CD4-positive, alpha-beta memory T cell (primary cell): ENCODE measurements around the gene IMMT. TPM values are rescaled to one million over a fixed set of nuclear protein-coding genes. Genes with fewer than 3 reads are reported as not detected.

Experiments
- CTCF ChIA-PET: fragments of 350-600 bp; sonication (Branson Sonifier 250); formaldehyde crosslinking; loops from one replicate; lab custom pipeline; 2021; ENCODE audit warnings: inconsistent platforms; ENCODE audit not compliant: partially characterized antibody; lab: Charles Lee
- POLR2A ChIA-PET: fragments of 350-600 bp; sonication (Branson Sonifier 250); formaldehyde crosslinking; loops from one replicate; lab custom pipeline; 2021; ENCODE audit not compliant: partially characterized antibody; lab: Charles Lee
- DNase-seq, 5 donors: peaks; one replicate each; pipeline versions ENCODE4 v3.0.0 to v3.0.0-alpha.2; 2020 to 2022; ENCODE audit warnings: mixed read lengths in 1 of 5
- H3K27ac ChIP-seq: one replicate; pipeline ENCODE4 v1.7.0; 2013; ENCODE audit warnings: low read depth, low read length
- H3K27me3 ChIP-seq: 2 replicates; pipeline ENCODE4 v1.7.0; 2013; ENCODE audit warnings: mild to moderate bottlenecking, low read length, moderate library complexity; ENCODE audit not compliant: insufficient read depth
- H3K36me3 ChIP-seq: 2 replicates; pipeline ENCODE4 v1.7.0; 2013; ENCODE audit warnings: mild to moderate bottlenecking, low read length, moderate library complexity; ENCODE audit not compliant: insufficient read depth
- H3K4me1 ChIP-seq: 2 replicates; pipeline ENCODE4 v1.7.0; 2013; ENCODE audit warnings: mild to moderate bottlenecking, low read length, moderate library complexity; ENCODE audit not compliant: insufficient read depth
- H3K4me3 ChIP-seq, 2 donors: one replicate each; pipeline ENCODE4 v1.7.0; 2013; ENCODE audit warnings: low read length in 2 of 2, mild to moderate bottlenecking in 1 of 2
- H3K9me3 ChIP-seq, 2 donors: one replicate each; pipeline ENCODE4 v1.7.0; 2013; ENCODE audit warnings: low read length in 2 of 2, control low read depth in 1 of 2; ENCODE audit not compliant: control insufficient read depth in 1 of 2
- H3K27ac Mint-ChIP-seq, 7 donors: one replicate each; pipeline ENCODE4 v1.8.0; 2020 to 2021; ENCODE audit warnings: mixed read lengths in 7 of 7, mild to moderate bottlenecking in 6 of 7, inconsistent platforms in 3 of 7, moderate library complexity in 3 of 7
- H3K27me3 Mint-ChIP-seq, 2 donors: one replicate each; pipeline ENCODE4 v1.8.0; 2020 to 2021; ENCODE audit warnings: mixed read lengths in 2 of 2
- H3K36me3 Mint-ChIP-seq, 2 donors: one replicate each; pipeline ENCODE4 v1.8.0; 2020 to 2021; ENCODE audit warnings: mixed read lengths in 2 of 2, inconsistent platforms in 1 of 2, mild to moderate bottlenecking in 1 of 2
- H3K4me1 Mint-ChIP-seq, 4 donors: one replicate each; pipeline ENCODE4 v1.8.0; 2020 to 2021; ENCODE audit warnings: mixed read lengths in 4 of 4, mild to moderate bottlenecking in 1 of 4
- H3K4me3 Mint-ChIP-seq, 8 donors: one replicate each; pipeline ENCODE4 v1.8.0; 2020 to 2021; ENCODE audit warnings: mixed read lengths in 8 of 8, mild to moderate bottlenecking in 7 of 8, moderate library complexity in 6 of 8, inconsistent platforms in 3 of 8
- H3K9me3 Mint-ChIP-seq, 8 donors: one replicate each; pipeline ENCODE4 v1.8.0; 2020 to 2021; ENCODE audit warnings: mixed read lengths in 8 of 8, mild to moderate bottlenecking in 5 of 8, inconsistent platforms in 3 of 8, moderate library complexity in 1 of 8
- intact Hi-C: fragments of 100-400 bp; cut with micrococcal nuclease; formaldehyde crosslinking; loops from one replicate; pipeline ENCODE4 v1.15.1; 2023
- polyA plus RNA-seq, 2 donors: library from polyadenylated mRNA; unstranded; fragments of 300-500 nt; fragmentation: Illumina TruSeq; gene quantifications; one replicate each; pipeline ENCODE4 v1.2.3, GENCODE V29; 2021
- total RNA-seq, 2 experiments: library from RNA; stranded (reverse); gene quantifications; one replicate each; pipeline ENCODE4 v1.2.3, GENCODE V29; 2021

The IMMT gene
- total and polyA plus RNA-seq, 4 experiments from 2014 or later, result 49.8 to 82.7 (median 78.0) TPM

- POLR2A ChIA-PET, result no interaction called here
- no peak overlapping the region for H3K4me3 ChIP-seq
- H3K27me3 ChIP-seq, result no peaks in the 10 kb centered on the region
- DNase-seq, result no peak
- H3K9me3 ChIP-seq, result no peaks in the 10 kb centered on the region
- H3K4me1 ChIP-seq, result peaks cover 6% of the 10 kb centered on the region
- peaks cover 0 to 2% of the 10 kb centered on the region in 2 donors for H3K27me3 Mint-ChIP-seq
- peaks cover 5 to 9% (median 7%) of the 10 kb centered on the region in 4 donors for H3K4me1 Mint-ChIP-seq
- H3K27ac Mint-ChIP-seq, result peak overlapping the region in 1 of 7 donors; percentile 68
- H3K36me3 Mint-ChIP-seq, result no peaks in the 10 kb centered on the region
- no peaks in the 10 kb centered on the region for H3K36me3 ChIP-seq
- CTCF ChIA-PET, result no interaction called here
- intact Hi-C loops, result no loop called here
- peaks cover 0 to 2% (median 0%) of the 10 kb centered on the region in 8 donors for H3K9me3 Mint-ChIP-seq
- no peak overlapping the region for H3K27ac ChIP-seq
- H3K4me3 Mint-ChIP-seq, result no peak overlapping the region
Observed at GRCh38 chr2:86239326-86239725, 44.1 kb upstream of the IMMT start.

- Mint-ChIP-seq H3K4me3 (peak overlapping the region in 2 of 8 donors; percentile 28 to 58), H3K4me1 (peaks cover 5 to 9% (median 7%) of the 10 kb centered on the region in 4 donors), H3K36me3 (no peaks in the 10 kb centered on the region), H3K9me3 (peaks cover 0 to 1% (median 0%) of the 10 kb centered on the region in 8 donors), H3K27ac (peak overlapping the region in 2 of 7 donors; percentile 33 to 74), H3K27me3 (peaks cover 0 to 2% of the 10 kb centered on the region in 2 donors)
- Histone ChIP-seq H3K27ac (no peak overlapping the region), H3K4me3 (no peak overlapping the region), H3K27me3 (no peaks in the 10 kb centered on the region), H3K4me1 (peaks cover 6% of the 10 kb centered on the region), H3K36me3 (no peaks in the 10 kb centered on the region), H3K9me3 (no peaks in the 10 kb centered on the region)
- DNase-seq, result peak in 3 of 5 donors; percentile 17 to 60 (median 34)
- intact Hi-C loops, result no loop called here
- CTCF ChIA-PET, result no interaction called here
- POLR2A ChIA-PET, result no interaction called here
Observed at GRCh38 chr2:86238354-86238753, 43.1 kb upstream of the IMMT start.

- Histone ChIP-seq H3K4me3 (no peak overlapping the region), H3K4me1 (peaks cover 6% of the 10 kb centered on the region), H3K36me3 (no peaks in the 10 kb centered on the region), H3K27me3 (no peaks in the 10 kb centered on the region), H3K27ac (no peak overlapping the region), H3K9me3 (no peaks in the 10 kb centered on the region)
- H3K36me3 Mint-ChIP-seq, result no peaks in the 10 kb centered on the region
- CTCF ChIA-PET, result no interaction called here
- H3K4me1 Mint-ChIP-seq, result peaks cover 5 to 9% (median 7%) of the 10 kb centered on the region in 4 donors
- peaks cover 0 to 2% of the 10 kb centered on the region in 2 donors for H3K27me3 Mint-ChIP-seq
- POLR2A ChIA-PET, result no interaction called here
- intact Hi-C loops, result no loop called here
- peaks cover 0 to 1% (median 0%) of the 10 kb centered on the region in 8 donors for H3K9me3 Mint-ChIP-seq
- H3K27ac Mint-ChIP-seq, result peak overlapping the region in 1 of 7 donors; percentile 13
- H3K4me3 Mint-ChIP-seq, result no peak overlapping the region
- no peak for DNase-seq
Observed at GRCh38 chr2:86237172-86237571, 41.9 kb upstream of the IMMT start.

GRCh38 chr2:86235196-86235980, 40.1 kb upstream of the IMMT start:
- no peak for DNase-seq
- Histone ChIP-seq H3K4me3 (no peak overlapping the region), H3K4me1 (peaks cover 6% of the 10 kb centered on the region), H3K9me3 (no peaks in the 10 kb centered on the region), H3K27me3 (no peaks in the 10 kb centered on the region), H3K27ac (no peak overlapping the region), H3K36me3 (no peaks in the 10 kb centered on the region)
- intact Hi-C loops, result no loop called here
- Mint-ChIP-seq H3K27me3 (peaks cover 0 to 2% of the 10 kb centered on the region in 2 donors), H3K9me3 (peaks cover 0 to 1% (median 0%) of the 10 kb centered on the region in 8 donors), H3K4me3 (no peak overlapping the region), H3K36me3 (no peaks in the 10 kb centered on the region), H3K4me1 (peaks cover 5 to 9% (median 7%) of the 10 kb centered on the region in 4 donors), H3K27ac (no peak overlapping the region)
- ChIA-PET CTCF (no interaction called here), POLR2A (no interaction called here)

GRCh38 chr2:86234563-86235131, 39.4 kb upstream of the IMMT start:
- Histone ChIP-seq H3K4me1 (peaks cover 6% of the 10 kb centered on the region), H3K4me3 (no peak overlapping the region), H3K27me3 (no peaks in the 10 kb centered on the region), H3K36me3 (no peaks in the 10 kb centered on the region), H3K9me3 (no peaks in the 10 kb centered on the region), H3K27ac (no peak overlapping the region)
- no peak for DNase-seq
- Mint-ChIP-seq H3K4me1 (peaks cover 5 to 9% (median 7%) of the 10 kb centered on the region in 4 donors), H3K4me3 (no peak overlapping the region), H3K36me3 (no peaks in the 10 kb centered on the region), H3K9me3 (no peaks in the 10 kb centered on the region), H3K27ac (no peak overlapping the region), H3K27me3 (peaks cover 0 to 2% of the 10 kb centered on the region in 2 donors)
- intact Hi-C loops, result no loop called here
- ChIA-PET CTCF (no interaction called here), POLR2A (no interaction called here)

GRCh38 chr2:86233436-86233835, 38.2 kb upstream of the IMMT start:
- POLR2A ChIA-PET, result no interaction called here
- H3K27ac ChIP-seq, result no peak overlapping the region
- peaks cover 2 to 5% (median 3%) of the 10 kb centered on the region in 4 donors for H3K4me1 Mint-ChIP-seq
- no peaks in the 10 kb centered on the region for H3K27me3 ChIP-seq
- DNase-seq, result no peak
- intact Hi-C loops, result no loop called here
- H3K4me1 ChIP-seq, result peaks cover 3% of the 10 kb centered on the region
- H3K36me3 ChIP-seq, result no peaks in the 10 kb centered on the region
- no peak overlapping the region for H3K4me3 ChIP-seq
- CTCF ChIA-PET, result no interaction called here
- peaks cover 0 to 2% of the 10 kb centered on the region in 2 donors for H3K27me3 Mint-ChIP-seq
- no peaks in the 10 kb centered on the region for H3K36me3 Mint-ChIP-seq
- H3K9me3 ChIP-seq, result no peaks in the 10 kb centered on the region
- H3K9me3 Mint-ChIP-seq, result no peaks in the 10 kb centered on the region
- H3K4me3 Mint-ChIP-seq, result no peak overlapping the region
- H3K27ac Mint-ChIP-seq, result no peak overlapping the region

GRCh38 chr2:86232910-86233309, 37.6 kb upstream of the IMMT start:
- Mint-ChIP-seq H3K27ac (no peak overlapping the region), H3K4me1 (peaks cover 0 to 1% (median under 1%) of the 10 kb centered on the region in 4 donors), H3K36me3 (no peaks in the 10 kb centered on the region), H3K9me3 (no peaks in the 10 kb centered on the region), H3K27me3 (peaks cover 0 to 2% of the 10 kb centered on the region in 2 donors), H3K4me3 (no peak overlapping the region)
- CTCF ChIA-PET, result no interaction called here
- no peak overlapping the region for H3K4me3 ChIP-seq
- DNase-seq, result no peak
- H3K36me3 ChIP-seq, result no peaks in the 10 kb centered on the region
- intact Hi-C loops, result no loop called here
- H3K27ac ChIP-seq, result no peak overlapping the region
- no peaks in the 10 kb centered on the region for H3K4me1 ChIP-seq
- H3K27me3 ChIP-seq, result no peaks in the 10 kb centered on the region
- POLR2A ChIA-PET, result no interaction called here
- no peaks in the 10 kb centered on the region for H3K9me3 ChIP-seq
